Activated B cell treated with CpG ODN at 0.5 μM for 24 hours (primary cell): ENCODE data around the gene TRIL. TPM values are rescaled to one million over a fixed set of nuclear protein-coding genes. Genes with fewer than 3 reads are reported as not detected.
A peak's percentile ranks its signal among the peaks of the same experiment; 100 is the strongest.

ENCODE experiments used
- ATAC-seq: fragments of 200-7000 bp; cut with Tn5 transposase; one replicate; pipeline ENCODE4 v1.10.0; 2021; ENCODE audit warnings: low read depth, mild to moderate bottlenecking, moderate library complexity
- CTCF ChIA-PET: fragments of 350-600 bp; sonication (Branson Sonifier 250); formaldehyde crosslinking; loops from one replicate; lab custom pipeline; 2021; ENCODE audit warnings: antibody characterized with exemption; lab: Charles Lee
- POLR2A ChIA-PET: fragments of 350-600 bp; sonication (Branson Sonifier 250); formaldehyde crosslinking; loops from one replicate; lab custom pipeline; 2021; ENCODE audit warnings: antibody characterized with exemption; lab: Charles Lee
- DNase-seq: peaks from one replicate; pipeline ENCODE4 v3.0.0; 2022
- H3K27ac Mint-ChIP-seq: one replicate; pipeline ENCODE4 v1.8.0; 2020; ENCODE audit warnings: mixed read lengths
- H3K27me3 Mint-ChIP-seq: one replicate; pipeline ENCODE4 v1.8.0; 2021; ENCODE audit warnings: mixed read lengths
- H3K36me3 Mint-ChIP-seq: one replicate; pipeline ENCODE4 v1.8.0; 2021; ENCODE audit warnings: low read depth, mixed read lengths
- H3K4me1 Mint-ChIP-seq: one replicate; pipeline ENCODE4 v1.8.0; 2021; ENCODE audit warnings: mixed read lengths
- H3K4me3 Mint-ChIP-seq: one replicate; pipeline ENCODE4 v1.8.0; 2020; ENCODE audit warnings: mild to moderate bottlenecking, mixed read lengths
- H3K9me3 Mint-ChIP-seq: one replicate; pipeline ENCODE4 v1.8.0; 2020; ENCODE audit warnings: mixed read lengths
- intact Hi-C: fragments of 100-400 bp; cut with micrococcal nuclease; formaldehyde crosslinking; loops from one replicate; pipeline ENCODE4 v1.15.1; 2024
- total RNA-seq: library from RNA; stranded (reverse); gene quantifications from 2 replicates; pipeline ENCODE4 v1.2.3, GENCODE V29; 2022
- TF ChIP-seq, protein P1 (sequence below): fragments of 200-600 bp; IDR thresholded peaks from one replicate; pipeline ENCODE4 v1.8.0; 2022; ENCODE audit warnings: antibody characterized with exemption, mild to moderate bottlenecking

The TRIL gene
- total RNA-seq, 1 donor from 2014 or later, result not detected

DNA sequence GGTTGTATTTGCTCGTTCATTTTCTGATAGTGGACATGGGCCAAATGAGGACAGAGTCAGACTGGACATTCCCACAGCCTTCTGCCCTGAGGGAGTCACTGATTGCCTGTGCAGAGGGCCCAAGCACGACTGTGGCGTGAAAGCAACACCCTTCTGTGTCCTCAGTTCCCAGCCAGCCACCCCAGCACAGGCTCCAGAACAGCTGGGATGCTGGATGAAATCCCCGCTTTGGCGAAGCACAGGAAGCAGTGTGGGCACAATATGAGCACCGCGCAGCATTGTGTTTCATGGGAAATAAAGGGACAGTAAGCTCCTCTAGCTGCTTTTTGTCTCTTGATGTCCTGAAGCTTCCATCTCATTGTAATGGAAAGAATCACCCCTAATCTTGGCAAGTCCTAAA is 20.5 kb downstream of the TRIL start:
- ChIA-PET CTCF (interaction anchor here (2.5 kb wide), 1 partner anchor 11 kb away, joined by 8 read pairs; no protein-coding TSS in a partner anchor), POLR2A (no interaction called here)
- TF ChIP-seq, protein P1, sequence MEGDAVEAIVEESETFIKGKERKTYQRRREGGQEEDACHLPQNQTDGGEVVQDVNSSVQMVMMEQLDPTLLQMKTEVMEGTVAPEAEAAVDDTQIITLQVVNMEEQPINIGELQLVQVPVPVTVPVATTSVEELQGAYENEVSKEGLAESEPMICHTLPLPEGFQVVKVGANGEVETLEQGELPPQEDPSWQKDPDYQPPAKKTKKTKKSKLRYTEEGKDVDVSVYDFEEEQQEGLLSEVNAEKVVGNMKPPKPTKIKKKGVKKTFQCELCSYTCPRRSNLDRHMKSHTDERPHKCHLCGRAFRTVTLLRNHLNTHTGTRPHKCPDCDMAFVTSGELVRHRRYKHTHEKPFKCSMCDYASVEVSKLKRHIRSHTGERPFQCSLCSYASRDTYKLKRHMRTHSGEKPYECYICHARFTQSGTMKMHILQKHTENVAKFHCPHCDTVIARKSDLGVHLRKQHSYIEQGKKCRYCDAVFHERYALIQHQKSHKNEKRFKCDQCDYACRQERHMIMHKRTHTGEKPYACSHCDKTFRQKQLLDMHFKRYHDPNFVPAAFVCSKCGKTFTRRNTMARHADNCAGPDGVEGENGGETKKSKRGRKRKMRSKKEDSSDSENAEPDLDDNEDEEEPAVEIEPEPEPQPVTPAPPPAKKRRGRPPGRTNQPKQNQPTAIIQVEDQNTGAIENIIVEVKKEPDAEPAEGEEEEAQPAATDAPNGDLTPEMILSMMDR, result no peak
- intact Hi-C loops, result no loop called here
- no peak overlapping the region for H3K27ac Mint-ChIP-seq
- no peaks in the 10 kb centered on the region for H3K36me3 Mint-ChIP-seq
- ATAC-seq (no peak), DNase-seq (no peak)
- H3K4me3 Mint-ChIP-seq, result no peak overlapping the region
- H3K4me1 Mint-ChIP-seq, result no peaks in the 10 kb centered on the region
- peaks cover 40% of the 10 kb centered on the region for H3K27me3 Mint-ChIP-seq
- H3K9me3 Mint-ChIP-seq, result no peaks in the 10 kb centered on the region

DNA sequence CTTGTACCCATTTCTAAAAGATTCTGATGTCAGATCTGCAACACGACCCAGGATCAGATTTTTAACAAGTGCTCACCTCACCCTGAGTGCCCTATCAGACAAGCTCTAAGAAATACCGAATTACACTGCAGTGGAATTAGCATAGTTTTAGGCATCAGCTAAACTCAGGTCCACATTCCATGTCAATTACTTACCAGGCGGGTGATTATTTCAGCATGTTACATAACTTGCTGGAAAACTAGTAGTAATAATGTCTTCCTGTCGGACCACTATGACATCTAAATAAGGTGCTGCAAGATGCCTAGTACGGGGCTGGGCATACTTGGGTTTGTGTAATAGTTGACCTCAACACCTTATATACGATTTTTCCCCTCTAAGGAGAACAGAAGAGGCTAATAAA is 21.0 kb downstream of the TRIL start:
- POLR2A ChIA-PET, result no interaction called here
- H3K9me3 Mint-ChIP-seq, result no peaks in the 10 kb centered on the region
- H3K27me3 Mint-ChIP-seq, result peaks cover 43% of the 10 kb centered on the region
- CTCF ChIA-PET, result interaction anchor here (2.5 to 4.5 kb wide), 2 partner anchors 10 to 15 kb away, joined by 8 to 16 read pairs; no protein-coding TSS in a partner anchor
- H3K4me1 Mint-ChIP-seq, result no peaks in the 10 kb centered on the region
- ATAC-seq, result no peak
- no peak for DNase-seq
- no peak overlapping the region for H3K27ac Mint-ChIP-seq
- no peaks in the 10 kb centered on the region for H3K36me3 Mint-ChIP-seq
- intact Hi-C loops, result no loop called here
- TF ChIP-seq, protein P1, result no peak
- no peak overlapping the region for H3K4me3 Mint-ChIP-seq

DNA sequence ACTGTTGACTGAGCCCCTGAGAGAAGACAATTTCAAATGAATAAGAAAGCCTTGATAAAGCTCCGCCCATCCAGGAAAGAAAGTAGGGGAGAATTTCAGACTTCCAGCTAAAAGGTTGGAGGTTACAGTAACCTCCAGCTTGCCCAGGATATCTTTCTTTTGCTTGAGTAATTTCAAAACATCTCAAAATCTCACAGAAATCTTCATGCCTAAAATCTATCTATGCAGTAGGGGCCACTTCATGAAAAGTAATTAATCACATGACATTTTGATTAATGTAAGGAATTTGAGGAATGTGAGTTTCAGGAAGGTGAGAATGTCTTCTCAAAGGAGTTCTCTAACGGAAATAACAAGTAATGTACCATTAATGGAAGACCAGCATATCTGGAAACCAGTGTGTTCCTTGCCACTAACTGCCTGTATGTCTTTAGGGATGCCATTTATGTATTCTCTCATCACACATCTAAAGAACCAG is 24.2 kb downstream of the TRIL start:
- Mint-ChIP-seq H3K27ac (no peak overlapping the region), H3K4me1 (no peaks in the 10 kb centered on the region), H3K27me3 (peaks cover 41% of the 10 kb centered on the region), H3K36me3 (no peaks in the 10 kb centered on the region), H3K4me3 (no peak overlapping the region), H3K9me3 (no peaks in the 10 kb centered on the region)
- ATAC-seq, result no peak
- POLR2A ChIA-PET, result no interaction called here
- intact Hi-C loops, result no loop called here
- CTCF ChIA-PET, result interaction anchor here (4.5 kb wide), 1 partner anchor 12 kb away, joined by 16 read pairs; no protein-coding TSS in a partner anchor
- DNase-seq, result no peak
- TF ChIP-seq, protein P1, result no peak

DNA sequence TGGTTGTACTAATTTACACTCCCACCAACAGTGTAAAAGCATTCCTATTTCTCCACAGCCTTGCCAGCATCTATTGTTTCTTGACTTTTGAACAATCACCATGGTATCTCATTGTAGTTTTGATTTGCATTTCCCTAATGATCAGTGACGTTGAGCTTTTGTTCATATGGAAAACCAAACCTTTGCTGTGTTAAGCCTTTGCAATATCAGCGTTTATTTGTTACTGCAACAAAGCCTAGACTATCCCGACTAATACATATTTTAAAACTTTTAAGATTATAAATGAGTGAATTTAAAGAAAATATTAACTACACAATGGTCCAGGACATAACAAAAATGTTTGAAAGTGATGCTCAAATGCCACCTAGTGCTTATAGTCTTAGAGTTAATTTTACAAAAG is 26.6 kb downstream of the TRIL start:
- Mint-ChIP-seq H3K27me3 (peaks cover 45% of the 10 kb centered on the region), H3K4me1 (peaks cover 10% of the 10 kb centered on the region), H3K36me3 (peaks cover 1% of the 10 kb centered on the region), H3K9me3 (no peaks in the 10 kb centered on the region), H3K27ac (no peak overlapping the region), H3K4me3 (no peak overlapping the region)
- ATAC-seq (no peak), DNase-seq (no peak)
- TF ChIP-seq, protein P1, result no peak
- intact Hi-C loops, result no loop called here
- POLR2A ChIA-PET, result no interaction called here
- CTCF ChIA-PET, result interaction anchor here (2.0 kb wide), 1 partner anchor 9 kb away, joined by 5 read pairs; no protein-coding TSS in a partner anchor

DNA sequence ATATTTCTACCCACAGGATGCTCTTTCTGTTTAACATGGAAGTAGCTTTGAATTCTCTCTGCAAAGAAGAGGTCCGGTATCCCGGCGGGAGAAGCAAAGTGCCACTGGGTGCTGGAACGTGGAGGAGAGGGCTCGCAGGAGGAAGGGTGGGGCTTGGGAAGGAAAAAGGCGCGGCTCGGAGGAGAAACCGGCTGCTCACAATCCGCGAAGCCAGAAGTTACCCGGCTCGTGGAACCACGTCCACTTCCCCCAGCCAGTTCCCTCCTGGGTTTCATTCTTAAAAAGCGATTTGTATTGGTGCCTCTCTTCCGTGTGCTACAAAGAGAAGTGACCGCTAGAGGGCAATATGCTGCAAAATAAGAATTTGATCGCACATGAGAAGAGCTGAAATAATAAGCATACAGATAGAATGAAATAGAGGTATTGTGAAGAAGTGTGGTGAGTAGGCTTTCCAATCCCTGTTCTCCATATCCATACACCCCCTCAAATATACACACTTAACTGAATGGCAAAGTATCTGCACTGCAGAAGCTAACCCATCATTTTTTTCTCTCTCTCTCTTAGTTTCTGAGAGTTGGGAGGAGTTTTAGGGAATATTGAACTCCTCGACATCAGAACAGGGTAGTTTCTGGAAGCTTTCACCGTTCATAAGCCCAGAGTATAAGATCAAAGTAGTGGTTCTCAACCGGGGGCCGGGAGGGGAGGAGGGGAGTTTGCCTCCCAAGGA is 31.1 kb downstream of the TRIL start:
- TF ChIP-seq, protein P1, result peak; percentile 79
- no peaks in the 10 kb centered on the region for H3K9me3 Mint-ChIP-seq
- CTCF ChIA-PET, result interaction anchor here (0.7 to 9.8 kb wide), 14 partner anchors 8 to 494 kb away, joined by 3 to 209 read pairs (median 4); no protein-coding TSS in a partner anchor
- POLR2A ChIA-PET, result no interaction called here
- peak overlapping the region; percentile 92 for H3K4me3 Mint-ChIP-seq
- ATAC-seq, result peak; percentile 97
- H3K27ac Mint-ChIP-seq, result no peak overlapping the region
- intact Hi-C loops, result loop anchor here (1.0 to 10.0 kb wide), 6 partner anchors 175 to 948 kb away; partner anchors contain the start of gene CREB5
- H3K36me3 Mint-ChIP-seq, result peaks cover 1% of the 10 kb centered on the region
- peak; percentile 41 for DNase-seq
- H3K27me3 Mint-ChIP-seq, result peaks cover 16% of the 10 kb centered on the region
- H3K4me1 Mint-ChIP-seq, result peaks cover 19% of the 10 kb centered on the region
